WTC11 (cell line): ENCODE data around the gene TNRC6A. TPM values are rescaled to one million over a fixed set of nuclear protein-coding genes. Genes with fewer than 3 reads are reported as not detected.

Experiments
- ATAC-seq: fragments of 200-7000 bp; cut with Tn5 transposase; 2 replicates; pipeline ENCODE4 v1.10.0; 2021; ENCODE audit warnings: mild to moderate bottlenecking, moderate library complexity
- CTCF ChIA-PET: fragments of 300-600 bp; sonication (Branson Sonifier 250); formaldehyde crosslinking; loops from one replicate; lab custom pipeline; 2021; ENCODE audit warnings: antibody characterized with exemption; lab: Charles Lee
- POLR2A ChIA-PET: fragments of 350-600 bp; sonication (Branson Sonifier 250); formaldehyde crosslinking; loops from one replicate; lab custom pipeline; 2021; ENCODE audit warnings: antibody characterized with exemption; lab: Charles Lee
- DNase-seq: peaks from one replicate; pipeline ENCODE4 v3.0.0; 2021; ENCODE audit warnings: low spot score
- H3K27ac Mint-ChIP-seq: 2 replicates; pipeline ENCODE4 v1.8.0; 2021; ENCODE audit warnings: mixed read lengths
- H3K27me3 Mint-ChIP-seq: 2 replicates; pipeline ENCODE4 v1.8.0; 2021; ENCODE audit warnings: low read depth, mild to moderate bottlenecking, moderate library complexity, mixed read lengths
- H3K36me3 Mint-ChIP-seq: 2 replicates; pipeline ENCODE4 v1.8.0; 2021; ENCODE audit warnings: mixed read lengths
- H3K4me1 Mint-ChIP-seq: 2 replicates; pipeline ENCODE4 v1.8.0; 2022; ENCODE audit warnings: mixed read lengths
- H3K4me3 Mint-ChIP-seq: 2 replicates; pipeline ENCODE4 v1.8.0; 2021; ENCODE audit warnings: mild to moderate bottlenecking, moderate library complexity, mixed read lengths
- H3K9me3 Mint-ChIP-seq: 2 replicates; pipeline ENCODE4 v1.8.0; 2021; ENCODE audit warnings: mixed read lengths
- EMX1 ChIP-seq: fragments of 250-450 bp; sonication (Bioruptor Pico); IDR thresholded peaks from 2 replicates; pipeline ENCODE4 v1.8.0; 2021; ENCODE audit warnings: mild to moderate bottlenecking
- FOXP1 ChIP-seq: sonication (generic); formaldehyde crosslinking; IDR thresholded peaks from 2 replicates; pipeline ENCODE4 v1.8.0; 2022; ENCODE audit warnings: missing genetic modification reagents, mild to moderate bottlenecking, moderate library complexity, borderline replicate concordance
- GABPB1 ChIP-seq: sonication (generic); formaldehyde crosslinking; IDR thresholded peaks from 2 replicates; pipeline ENCODE4 v1.8.1; 2023; ENCODE audit warnings: mild to moderate bottlenecking, missing genetic modification reagents
- GTF2I ChIP-seq: fragments of 250-450 bp; sonication (Bioruptor Pico); conservative IDR thresholded peaks from 2 replicates; pipeline ENCODE4 v1.4.0; 2021; ENCODE audit warnings: mild to moderate bottlenecking
- IRF2 ChIP-seq: sonication (generic); formaldehyde crosslinking; IDR thresholded peaks from 2 replicates; pipeline ENCODE4 v1.8.0; 2022; ENCODE audit warnings: low read depth, missing genetic modification reagents, borderline replicate concordance
- JAZF1 ChIP-seq: fragments of 250-450 bp; sonication (Bioruptor Pico); IDR thresholded peaks from 2 replicates; pipeline ENCODE4 v1.9.0; 2021; ENCODE audit warnings: moderate library complexity, mild to moderate bottlenecking, inconsistent platforms
- MXD4 ChIP-seq: fragments of 250-450 bp; sonication (Bioruptor Pico); IDR thresholded peaks from 2 replicates; pipeline ENCODE4 v1.8.0; 2021; ENCODE audit warnings: mild to moderate bottlenecking, moderate library complexity, borderline replicate concordance
- NFYB ChIP-seq: sonication (generic); formaldehyde crosslinking; conservative IDR thresholded peaks from 2 replicates; pipeline ENCODE4 v1.8.0; 2022; ENCODE audit warnings: low read depth, missing genetic modification reagents
- NR1H2 ChIP-seq: sonication (generic); formaldehyde crosslinking; IDR thresholded peaks from 2 replicates; pipeline ENCODE4 v1.9.0; 2021; ENCODE audit warnings: mild to moderate bottlenecking, moderate library complexity, missing genetic modification reagents
- RORB ChIP-seq: fragments of 250-450 bp; sonication (Bioruptor Pico); IDR thresholded peaks from 2 replicates; pipeline ENCODE4 v1.9.0; 2021; ENCODE audit warnings: mild to moderate bottlenecking
- TP53 ChIP-seq: sonication (generic); formaldehyde crosslinking; IDR thresholded peaks from 2 replicates; pipeline ENCODE4 v1.8.1; 2023; ENCODE audit warnings: mild to moderate bottlenecking, missing genetic modification reagents
- ZBTB21 ChIP-seq: sonication (generic); formaldehyde crosslinking; IDR thresholded peaks from 2 replicates; pipeline ENCODE4 v1.8.1; 2023; ENCODE audit warnings: mild to moderate bottlenecking, missing genetic modification reagents, borderline replicate concordance
- ZNF317 ChIP-seq: sonication (generic); formaldehyde crosslinking; IDR thresholded peaks from 2 replicates; pipeline ENCODE4 v1.8.1; 2023; ENCODE audit warnings: low read depth, mild to moderate bottlenecking, moderate library complexity, missing genetic modification reagents, borderline replicate concordance
- total RNA-seq: library from RNA; stranded (reverse); gene quantifications from 3 replicates; pipeline ENCODE4 v1.2.3, GENCODE V29; 2021
- TF ChIP-seq, protein P1 (sequence below): fragments of 250-450 bp; sonication (Bioruptor Pico); IDR thresholded peaks from 2 replicates; pipeline ENCODE4 v1.9.0; 2021; ENCODE audit warnings: mild to moderate bottlenecking, borderline replicate concordance
- TF ChIP-seq, protein P2 (sequence below): sonication (generic); formaldehyde crosslinking; IDR thresholded peaks from 2 replicates; pipeline ENCODE4 v1.8.1; 2022; ENCODE audit warnings: missing genetic modification reagents, borderline replicate concordance
- TF ChIP-seq, protein P3 (sequence below): sonication (generic); formaldehyde crosslinking; IDR thresholded peaks from 2 replicates; pipeline ENCODE4 v1.8.0; 2023; ENCODE audit warnings: missing genetic modification reagents, mild to moderate bottlenecking, borderline replicate concordance
- TF ChIP-seq, protein P4 (sequence below): sonication (generic); formaldehyde crosslinking; conservative IDR thresholded peaks from 2 replicates; pipeline ENCODE4 v1.8.1; 2022; ENCODE audit warnings: mild to moderate bottlenecking, missing genetic modification reagents
- TF ChIP-seq, protein P5 (sequence below): sonication (generic); formaldehyde crosslinking; IDR thresholded peaks from 2 replicates; pipeline ENCODE4 v1.8.1; 2023; ENCODE audit warnings: mild to moderate bottlenecking, missing genetic modification reagents, moderate library complexity
- TF ChIP-seq, protein P6 (sequence below): sonication (generic); formaldehyde crosslinking; conservative IDR thresholded peaks from 2 replicates; pipeline ENCODE4 v1.8.1; 2023; ENCODE audit warnings: mild to moderate bottlenecking, low read depth, missing genetic modification reagents, moderate library complexity

Gene TNRC6A
- total RNA-seq, 1 experiment from 2014 or later = 86.3 TPM

DNA sequence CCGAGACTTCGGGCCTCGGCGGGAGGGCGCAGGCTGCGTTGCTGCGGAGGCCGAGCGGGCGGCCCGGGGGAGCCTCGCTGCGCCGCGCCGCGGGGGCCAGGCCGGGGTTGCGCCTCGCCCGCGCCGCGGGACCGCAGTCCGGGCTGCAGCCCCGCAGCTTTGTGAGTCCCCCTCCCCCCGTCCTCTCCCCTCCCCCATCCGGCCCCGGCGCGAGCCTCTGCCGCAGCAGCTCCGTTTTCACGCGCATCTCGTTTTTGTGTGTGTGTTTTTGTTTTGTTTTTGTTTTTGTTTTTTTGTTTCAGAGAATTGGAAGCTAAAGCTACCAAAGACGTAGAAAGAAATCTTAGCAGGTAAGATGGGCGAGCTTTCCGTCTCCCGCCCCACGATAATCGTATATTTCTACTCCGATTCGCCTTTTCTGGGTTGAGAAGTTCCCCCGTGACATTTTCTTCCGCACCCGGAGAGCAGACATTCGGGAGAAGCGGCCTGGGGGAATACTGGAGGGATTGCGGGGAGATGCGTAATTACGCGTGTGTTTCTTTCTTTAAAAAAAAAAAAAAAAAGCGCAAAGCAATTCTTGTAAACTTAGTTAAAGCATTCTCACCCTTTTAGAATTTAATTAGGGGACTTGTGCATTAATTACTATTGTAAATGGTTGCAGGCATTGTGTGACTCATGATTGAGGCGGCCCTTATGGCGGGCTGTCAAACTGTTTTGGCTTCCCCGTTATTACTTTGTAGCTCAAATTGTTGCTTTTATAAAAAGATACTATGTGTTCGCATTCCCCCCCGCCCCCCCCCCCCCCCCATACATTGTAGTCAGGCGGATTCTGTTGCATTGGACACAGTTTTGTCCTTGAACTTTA is 732 bp downstream of the TNRC6A start:
- H3K9me3 Mint-ChIP-seq = no peaks in the 10 kb centered on the region
- H3K36me3 Mint-ChIP-seq = peaks cover 33% of the 10 kb centered on the region
- ChIA-PET CTCF (interaction anchor here (0.7 kb wide), 2 partner anchors 46 to 191 kb away, joined by 3 to 6 read pairs; partner anchors contain the start of gene RBBP6), POLR2A (interaction anchor here (0.7 to 1.1 kb wide), 3 partner anchors 14 to 651 kb away, joined by 6 read pairs; partner anchors contain the start of gene RBBP6)
- peak; percentile 30 for DNase-seq
- peak overlapping the region; percentile 99 for H3K4me3 Mint-ChIP-seq
- peak overlapping the region; percentile 99 for H3K27ac Mint-ChIP-seq
- peak; percentile 38 for ATAC-seq
- peaks cover 50% of the 10 kb centered on the region for H3K4me1 Mint-ChIP-seq
- H3K27me3 Mint-ChIP-seq = no peaks in the 10 kb centered on the region
- TF ChIP-seq TP53 (CRISPR knock-in tag) = 0 out of 2 replicates have a peak, but pooled peaks have one; percentile 5
- TF ChIP-seq IRF2 = no peak

DNA sequence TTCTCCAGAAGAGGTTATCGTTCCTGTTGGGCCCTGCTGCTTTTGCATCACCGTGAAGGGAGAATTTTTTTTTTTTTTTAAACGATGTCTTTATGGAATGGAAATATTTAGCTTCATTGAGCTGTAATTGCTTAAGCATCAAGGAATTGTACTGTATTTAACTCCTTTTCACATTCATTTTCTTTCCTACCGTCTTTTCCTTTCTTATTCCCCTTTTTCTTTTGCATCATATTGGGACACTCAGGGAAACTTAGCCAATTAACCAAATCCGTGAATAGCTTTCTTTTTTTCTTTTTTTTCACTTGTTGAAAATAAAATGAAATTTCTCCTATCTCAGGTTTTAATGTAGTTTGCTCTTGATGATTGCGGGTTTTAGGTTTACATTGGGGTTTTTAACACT is 1.5 kb downstream of the TNRC6A start:
- POLR2A ChIA-PET = interaction anchor here (0.6 to 1.1 kb wide), 2 partner anchors 57 to 192 kb away, joined by 4 to 6 read pairs; partner anchors contain the start of gene RBBP6
- no peak for ATAC-seq
- H3K27ac Mint-ChIP-seq = peak overlapping the region; percentile 89
- DNase-seq = no peak
- peaks cover 33% of the 10 kb centered on the region for H3K36me3 Mint-ChIP-seq
- no peaks in the 10 kb centered on the region for H3K27me3 Mint-ChIP-seq
- peaks cover 54% of the 10 kb centered on the region for H3K4me1 Mint-ChIP-seq
- H3K4me3 Mint-ChIP-seq = peak overlapping the region; percentile 99
- CTCF ChIA-PET = interaction anchor here (0.7 kb wide), 2 partner anchors 192 to 632 kb away, joined by 4 to 6 read pairs; partner anchors contain the start of gene RBBP6
- H3K9me3 Mint-ChIP-seq = no peaks in the 10 kb centered on the region
- TF ChIP-seq MXD4 (CRISPR knock-in tag) = no peak
- no peak for TF ChIP-seq EMX1 (CRISPR knock-in tag)
- TF ChIP-seq GTF2I (CRISPR knock-in tag) = no peak
- TF ChIP-seq, protein P1, sequence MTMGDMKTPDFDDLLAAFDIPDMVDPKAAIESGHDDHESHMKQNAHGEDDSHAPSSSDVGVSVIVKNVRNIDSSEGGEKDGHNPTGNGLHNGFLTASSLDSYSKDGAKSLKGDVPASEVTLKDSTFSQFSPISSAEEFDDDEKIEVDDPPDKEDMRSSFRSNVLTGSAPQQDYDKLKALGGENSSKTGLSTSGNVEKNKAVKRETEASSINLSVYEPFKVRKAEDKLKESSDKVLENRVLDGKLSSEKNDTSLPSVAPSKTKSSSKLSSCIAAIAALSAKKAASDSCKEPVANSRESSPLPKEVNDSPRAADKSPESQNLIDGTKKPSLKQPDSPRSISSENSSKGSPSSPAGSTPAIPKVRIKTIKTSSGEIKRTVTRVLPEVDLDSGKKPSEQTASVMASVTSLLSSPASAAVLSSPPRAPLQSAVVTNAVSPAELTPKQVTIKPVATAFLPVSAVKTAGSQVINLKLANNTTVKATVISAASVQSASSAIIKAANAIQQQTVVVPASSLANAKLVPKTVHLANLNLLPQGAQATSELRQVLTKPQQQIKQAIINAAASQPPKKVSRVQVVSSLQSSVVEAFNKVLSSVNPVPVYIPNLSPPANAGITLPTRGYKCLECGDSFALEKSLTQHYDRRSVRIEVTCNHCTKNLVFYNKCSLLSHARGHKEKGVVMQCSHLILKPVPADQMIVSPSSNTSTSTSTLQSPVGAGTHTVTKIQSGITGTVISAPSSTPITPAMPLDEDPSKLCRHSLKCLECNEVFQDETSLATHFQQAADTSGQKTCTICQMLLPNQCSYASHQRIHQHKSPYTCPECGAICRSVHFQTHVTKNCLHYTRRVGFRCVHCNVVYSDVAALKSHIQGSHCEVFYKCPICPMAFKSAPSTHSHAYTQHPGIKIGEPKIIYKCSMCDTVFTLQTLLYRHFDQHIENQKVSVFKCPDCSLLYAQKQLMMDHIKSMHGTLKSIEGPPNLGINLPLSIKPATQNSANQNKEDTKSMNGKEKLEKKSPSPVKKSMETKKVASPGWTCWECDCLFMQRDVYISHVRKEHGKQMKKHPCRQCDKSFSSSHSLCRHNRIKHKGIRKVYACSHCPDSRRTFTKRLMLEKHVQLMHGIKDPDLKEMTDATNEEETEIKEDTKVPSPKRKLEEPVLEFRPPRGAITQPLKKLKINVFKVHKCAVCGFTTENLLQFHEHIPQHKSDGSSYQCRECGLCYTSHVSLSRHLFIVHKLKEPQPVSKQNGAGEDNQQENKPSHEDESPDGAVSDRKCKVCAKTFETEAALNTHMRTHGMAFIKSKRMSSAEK (CRISPR knock-in tag) = no peak
- TF ChIP-seq, protein P2, sequence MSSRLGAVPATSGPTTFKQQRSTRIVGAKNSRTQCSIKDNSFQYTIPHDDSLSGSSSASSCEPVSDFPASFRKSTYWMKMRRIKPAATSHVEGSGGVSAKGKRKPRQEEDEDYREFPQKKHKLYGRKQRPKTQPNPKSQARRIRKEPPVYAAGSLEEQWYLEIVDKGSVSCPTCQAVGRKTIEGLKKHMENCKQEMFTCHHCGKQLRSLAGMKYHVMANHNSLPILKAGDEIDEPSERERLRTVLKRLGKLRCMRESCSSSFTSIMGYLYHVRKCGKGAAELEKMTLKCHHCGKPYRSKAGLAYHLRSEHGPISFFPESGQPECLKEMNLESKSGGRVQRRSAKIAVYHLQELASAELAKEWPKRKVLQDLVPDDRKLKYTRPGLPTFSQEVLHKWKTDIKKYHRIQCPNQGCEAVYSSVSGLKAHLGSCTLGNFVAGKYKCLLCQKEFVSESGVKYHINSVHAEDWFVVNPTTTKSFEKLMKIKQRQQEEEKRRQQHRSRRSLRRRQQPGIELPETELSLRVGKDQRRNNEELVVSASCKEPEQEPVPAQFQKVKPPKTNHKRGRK = no peak
- TF ChIP-seq NFYB = no peak
- TF ChIP-seq ZNF317 = no peak
- no peak for TF ChIP-seq RORB (CRISPR knock-in tag)
- TF ChIP-seq, protein P3, sequence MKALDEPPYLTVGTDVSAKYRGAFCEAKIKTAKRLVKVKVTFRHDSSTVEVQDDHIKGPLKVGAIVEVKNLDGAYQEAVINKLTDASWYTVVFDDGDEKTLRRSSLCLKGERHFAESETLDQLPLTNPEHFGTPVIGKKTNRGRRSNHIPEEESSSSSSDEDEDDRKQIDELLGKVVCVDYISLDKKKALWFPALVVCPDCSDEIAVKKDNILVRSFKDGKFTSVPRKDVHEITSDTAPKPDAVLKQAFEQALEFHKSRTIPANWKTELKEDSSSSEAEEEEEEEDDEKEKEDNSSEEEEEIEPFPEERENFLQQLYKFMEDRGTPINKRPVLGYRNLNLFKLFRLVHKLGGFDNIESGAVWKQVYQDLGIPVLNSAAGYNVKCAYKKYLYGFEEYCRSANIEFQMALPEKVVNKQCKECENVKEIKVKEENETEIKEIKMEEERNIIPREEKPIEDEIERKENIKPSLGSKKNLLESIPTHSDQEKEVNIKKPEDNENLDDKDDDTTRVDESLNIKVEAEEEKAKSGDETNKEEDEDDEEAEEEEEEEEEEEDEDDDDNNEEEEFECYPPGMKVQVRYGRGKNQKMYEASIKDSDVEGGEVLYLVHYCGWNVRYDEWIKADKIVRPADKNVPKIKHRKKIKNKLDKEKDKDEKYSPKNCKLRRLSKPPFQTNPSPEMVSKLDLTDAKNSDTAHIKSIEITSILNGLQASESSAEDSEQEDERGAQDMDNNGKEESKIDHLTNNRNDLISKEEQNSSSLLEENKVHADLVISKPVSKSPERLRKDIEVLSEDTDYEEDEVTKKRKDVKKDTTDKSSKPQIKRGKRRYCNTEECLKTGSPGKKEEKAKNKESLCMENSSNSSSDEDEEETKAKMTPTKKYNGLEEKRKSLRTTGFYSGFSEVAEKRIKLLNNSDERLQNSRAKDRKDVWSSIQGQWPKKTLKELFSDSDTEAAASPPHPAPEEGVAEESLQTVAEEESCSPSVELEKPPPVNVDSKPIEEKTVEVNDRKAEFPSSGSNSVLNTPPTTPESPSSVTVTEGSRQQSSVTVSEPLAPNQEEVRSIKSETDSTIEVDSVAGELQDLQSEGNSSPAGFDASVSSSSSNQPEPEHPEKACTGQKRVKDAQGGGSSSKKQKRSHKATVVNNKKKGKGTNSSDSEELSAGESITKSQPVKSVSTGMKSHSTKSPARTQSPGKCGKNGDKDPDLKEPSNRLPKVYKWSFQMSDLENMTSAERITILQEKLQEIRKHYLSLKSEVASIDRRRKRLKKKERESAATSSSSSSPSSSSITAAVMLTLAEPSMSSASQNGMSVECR (CRISPR knock-in tag) = no peak
- TF ChIP-seq, protein P4, sequence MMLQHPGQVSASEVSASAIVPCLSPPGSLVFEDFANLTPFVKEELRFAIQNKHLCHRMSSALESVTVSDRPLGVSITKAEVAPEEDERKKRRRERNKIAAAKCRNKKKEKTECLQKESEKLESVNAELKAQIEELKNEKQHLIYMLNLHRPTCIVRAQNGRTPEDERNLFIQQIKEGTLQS (CRISPR knock-in tag) = no peak
- TF ChIP-seq, protein P5, sequence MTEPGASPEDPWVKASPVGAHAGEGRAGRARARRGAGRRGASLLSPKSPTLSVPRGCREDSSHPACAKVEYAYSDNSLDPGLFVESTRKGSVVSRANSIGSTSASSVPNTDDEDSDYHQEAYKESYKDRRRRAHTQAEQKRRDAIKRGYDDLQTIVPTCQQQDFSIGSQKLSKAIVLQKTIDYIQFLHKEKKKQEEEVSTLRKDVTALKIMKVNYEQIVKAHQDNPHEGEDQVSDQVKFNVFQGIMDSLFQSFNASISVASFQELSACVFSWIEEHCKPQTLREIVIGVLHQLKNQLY (CRISPR knock-in tag) = no peak
- no peak for TF ChIP-seq NR1H2 (CRISPR knock-in tag)
- TF ChIP-seq FOXP1 (CRISPR knock-in tag) = no peak
- TF ChIP-seq ZBTB21 (CRISPR knock-in tag) = no peak
- TF ChIP-seq, protein P6, sequence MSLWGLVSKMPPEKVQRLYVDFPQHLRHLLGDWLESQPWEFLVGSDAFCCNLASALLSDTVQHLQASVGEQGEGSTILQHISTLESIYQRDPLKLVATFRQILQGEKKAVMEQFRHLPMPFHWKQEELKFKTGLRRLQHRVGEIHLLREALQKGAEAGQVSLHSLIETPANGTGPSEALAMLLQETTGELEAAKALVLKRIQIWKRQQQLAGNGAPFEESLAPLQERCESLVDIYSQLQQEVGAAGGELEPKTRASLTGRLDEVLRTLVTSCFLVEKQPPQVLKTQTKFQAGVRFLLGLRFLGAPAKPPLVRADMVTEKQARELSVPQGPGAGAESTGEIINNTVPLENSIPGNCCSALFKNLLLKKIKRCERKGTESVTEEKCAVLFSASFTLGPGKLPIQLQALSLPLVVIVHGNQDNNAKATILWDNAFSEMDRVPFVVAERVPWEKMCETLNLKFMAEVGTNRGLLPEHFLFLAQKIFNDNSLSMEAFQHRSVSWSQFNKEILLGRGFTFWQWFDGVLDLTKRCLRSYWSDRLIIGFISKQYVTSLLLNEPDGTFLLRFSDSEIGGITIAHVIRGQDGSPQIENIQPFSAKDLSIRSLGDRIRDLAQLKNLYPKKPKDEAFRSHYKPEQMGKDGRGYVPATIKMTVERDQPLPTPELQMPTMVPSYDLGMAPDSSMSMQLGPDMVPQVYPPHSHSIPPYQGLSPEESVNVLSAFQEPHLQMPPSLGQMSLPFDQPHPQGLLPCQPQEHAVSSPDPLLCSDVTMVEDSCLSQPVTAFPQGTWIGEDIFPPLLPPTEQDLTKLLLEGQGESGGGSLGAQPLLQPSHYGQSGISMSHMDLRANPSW (CRISPR knock-in tag) = no peak
- TF ChIP-seq GABPB1 (CRISPR knock-in tag) = no peak
- no peak for TF ChIP-seq JAZF1 (CRISPR knock-in tag)
